ENCODE measurements around the gene FAM53B.

GRCh38 chr10:124602646-124603365, 141.4 kb downstream of the FAM53B start:
- TF ChIP-seq POLR2AphosphoS5 (IDR thresholded peaks at IDR 0.05) = no peak
- no peak for TF ChIP-seq CTCF (IDR thresholded peaks at IDR 0.05)
- no peak for TF ChIP-seq EP300 (IDR thresholded peaks at IDR 0.05)
- no peak for TF ChIP-seq POLR2A (IDR thresholded peaks at IDR 0.05; ENCODE audit: low read depth)

Data from esophagus muscularis mucosa (tissue), 4 donors.